ENCODE measurements around the gene REN.

The REN gene

GRCh38 chr1:204152310-204153044, 13.7 kb downstream of the REN start:
- DNase-seq: no peak

DNA sequence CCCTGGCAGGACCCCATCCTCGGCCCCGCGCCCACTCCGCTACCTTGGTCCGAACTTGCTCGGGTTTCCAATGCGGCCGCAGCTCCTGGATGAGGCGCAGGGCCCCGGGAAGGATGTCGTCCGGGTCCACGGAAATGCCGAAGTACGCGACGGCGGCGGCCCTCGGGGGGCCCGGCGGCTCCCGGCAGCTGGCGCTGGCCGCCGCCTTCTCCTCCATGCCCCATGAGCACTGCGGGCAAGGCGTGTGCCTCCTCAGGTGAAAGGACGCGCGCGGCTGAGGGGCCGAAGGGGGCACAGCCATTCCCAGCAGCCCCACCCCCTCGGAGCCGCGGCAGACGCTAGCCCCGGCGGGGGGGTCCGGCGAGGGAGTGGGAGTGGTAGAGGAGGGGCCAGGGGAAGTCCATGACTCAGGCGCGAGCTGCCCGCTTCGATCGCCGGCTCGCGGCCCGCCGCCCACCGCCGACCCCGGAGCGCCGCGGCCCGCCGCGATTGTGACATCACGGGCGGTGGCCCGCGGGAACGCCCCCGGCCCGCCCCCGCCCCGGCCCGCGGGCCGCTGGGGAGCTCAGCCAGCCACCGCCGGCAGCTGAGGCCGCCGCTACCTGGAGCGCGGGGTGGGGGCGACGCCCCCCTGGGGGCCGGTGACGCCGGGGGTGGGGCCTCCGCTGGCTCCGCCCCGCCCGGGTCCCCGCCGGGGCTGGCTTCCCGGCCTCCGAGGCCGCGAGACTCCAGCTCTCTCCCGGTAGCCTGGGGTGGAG, 14.4 kb downstream of the REN start, which contains the start of gene ETNK2:
Gene ETNK2, minus strand, starts transcription at position 493 of the 758 bp plus-strand sequence. Its CDS starts 192 bp downstream, at position 301.
- no peak for DNase-seq

DNA sequence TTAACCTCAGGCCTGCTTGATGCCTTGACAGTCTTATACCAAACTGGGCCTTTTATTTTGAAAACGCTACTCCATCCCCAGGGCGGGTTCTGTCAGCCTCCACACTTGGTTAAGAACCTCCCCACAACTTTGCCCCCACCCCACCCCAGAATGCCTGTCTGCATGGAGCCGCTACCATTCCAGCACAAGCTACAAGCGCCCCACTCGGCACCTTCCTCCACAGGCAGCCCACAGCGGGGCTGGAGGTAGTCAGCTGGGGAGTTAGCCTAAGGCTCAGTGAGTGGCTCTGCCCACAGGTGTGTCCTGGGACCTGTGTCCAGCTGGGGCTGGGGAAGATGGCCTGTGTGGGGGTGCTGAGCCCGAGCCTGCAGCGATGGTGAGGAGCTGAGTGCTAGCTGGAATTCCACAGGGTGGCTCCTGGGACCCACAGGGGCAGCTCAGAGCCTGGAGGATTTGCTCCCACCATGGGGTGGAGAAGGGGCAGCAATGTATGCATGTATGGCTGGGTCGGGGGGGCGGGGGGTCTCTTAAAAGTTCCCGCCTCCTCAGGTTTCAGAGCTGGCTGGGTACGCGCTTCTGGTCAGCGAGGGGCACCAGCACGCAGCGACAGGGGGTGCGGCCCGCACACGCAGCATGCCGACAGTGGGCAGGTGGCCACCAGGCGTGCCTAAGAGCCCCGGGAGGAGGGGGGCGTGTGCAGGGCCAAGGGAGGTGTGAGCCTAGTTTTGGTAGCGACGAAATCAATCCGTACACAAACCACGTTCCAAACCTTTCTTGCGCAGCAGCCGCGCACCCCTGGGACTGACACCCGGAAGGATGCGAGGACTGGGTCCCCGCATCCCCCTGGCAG, 15.2 kb downstream of the REN start:
- no peak for DNase-seq

DNA sequence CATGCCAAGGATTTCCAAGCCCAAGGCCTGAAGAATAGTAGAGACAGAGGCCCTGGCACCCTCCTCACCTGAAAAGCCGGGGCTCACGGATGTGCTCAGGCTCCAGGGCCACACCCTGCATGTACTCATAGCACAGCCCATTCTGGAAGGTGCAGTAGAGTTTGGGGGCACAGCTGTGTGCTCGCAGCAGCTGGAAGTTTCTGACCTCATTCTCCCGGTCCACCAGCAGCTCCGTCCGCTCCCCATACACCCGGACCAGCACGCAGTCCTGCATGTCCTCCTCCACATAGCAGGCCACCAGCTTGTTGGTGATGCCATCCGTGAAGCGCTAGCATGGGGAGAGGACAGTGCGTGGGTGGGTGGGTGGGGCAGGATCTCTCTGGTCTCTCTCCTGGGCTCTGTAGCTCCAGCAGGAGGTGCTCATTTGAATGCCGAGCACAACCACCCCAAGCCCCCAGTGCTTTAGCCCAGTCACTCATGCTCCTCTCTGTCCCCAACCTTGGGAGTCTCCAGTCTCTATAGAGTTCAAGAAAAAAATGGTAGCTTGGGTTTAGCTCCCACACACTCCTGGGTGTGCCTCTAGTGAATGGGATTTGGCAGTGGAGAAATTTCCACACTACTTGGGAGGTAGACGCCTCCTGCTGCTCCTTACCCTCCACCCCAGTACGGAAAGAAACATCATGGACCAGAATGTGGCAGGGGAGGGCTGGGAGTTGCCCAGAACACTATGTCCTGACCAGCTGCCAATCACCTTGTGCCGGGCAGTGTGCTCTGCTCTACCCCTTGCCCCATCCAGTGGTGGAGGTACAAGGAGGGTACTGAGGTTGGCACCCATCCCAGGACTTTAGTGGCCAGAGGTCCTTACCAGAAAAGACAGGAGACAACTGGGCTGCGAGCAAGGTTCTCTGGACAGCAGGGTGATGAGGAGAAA, 16.2 kb downstream of the REN start:
- no peak for DNase-seq

DNA sequence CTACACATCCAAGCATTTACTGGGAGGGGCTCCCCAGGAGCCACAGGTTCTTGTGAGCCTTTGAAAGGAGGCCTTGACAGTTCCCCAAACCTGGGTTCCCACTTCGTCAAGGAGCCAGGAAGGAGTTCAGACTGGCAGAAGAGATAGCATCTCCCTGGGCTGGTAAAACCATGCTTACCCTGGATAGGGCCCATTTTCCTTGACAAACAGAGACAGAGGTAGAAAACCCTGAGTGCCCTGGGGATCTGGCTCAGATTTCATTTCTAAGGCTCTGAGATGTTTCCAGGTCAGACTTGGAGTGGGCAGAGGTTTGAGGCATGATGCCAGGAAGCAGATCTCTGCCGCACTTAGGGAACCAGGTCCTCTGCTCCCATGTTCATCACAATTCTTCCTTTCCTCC, 17.0 kb downstream of the REN start:
- DNase-seq: no peak

DNA sequence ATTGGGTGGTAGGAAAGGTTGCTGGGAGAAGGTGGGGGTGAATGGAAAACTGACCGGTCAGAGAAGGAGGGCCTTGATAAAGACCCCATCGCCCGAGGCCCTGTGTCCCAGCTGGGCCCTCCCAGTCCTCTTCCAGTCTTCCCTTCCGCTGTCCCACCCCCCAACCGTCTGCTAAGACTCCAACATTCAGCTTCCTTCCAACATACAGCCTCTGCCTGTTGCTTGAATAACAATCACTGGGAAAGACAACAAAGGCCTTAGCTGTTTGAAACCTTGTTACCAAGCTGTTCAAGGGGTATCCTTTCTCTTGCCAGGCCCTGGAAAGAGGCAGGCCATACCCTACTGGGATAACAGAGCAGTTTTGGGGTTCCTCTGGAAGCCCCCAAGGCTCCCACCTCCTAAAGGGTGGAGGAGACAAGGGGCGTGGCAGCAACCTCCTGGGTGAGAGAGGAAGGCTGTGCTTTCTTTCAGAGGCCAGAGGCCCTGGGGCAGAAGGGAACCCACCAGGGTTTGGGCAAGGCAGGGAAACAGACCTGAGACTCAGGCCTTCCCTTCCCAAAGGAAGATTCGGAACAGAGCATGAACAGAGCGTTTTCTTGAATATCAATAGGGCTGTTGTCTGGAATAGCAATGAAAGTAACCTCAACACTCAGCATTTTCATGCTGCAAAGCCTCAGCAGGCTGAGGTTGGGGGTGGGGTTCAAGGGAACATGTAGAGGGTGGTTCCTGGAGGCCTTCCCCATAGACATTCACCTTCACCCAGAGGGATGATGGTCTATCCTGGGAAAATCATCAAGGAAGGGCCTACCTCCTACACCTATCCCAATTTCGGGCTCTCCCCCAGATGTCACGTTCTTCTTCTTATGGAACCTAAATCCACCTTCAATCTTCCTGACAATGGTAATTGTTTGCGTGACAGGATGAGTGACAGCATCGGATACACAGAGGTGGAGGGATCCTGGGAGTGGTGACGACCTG, 18.4 kb downstream of the REN start:
- DNase-seq: no peak

DNA sequence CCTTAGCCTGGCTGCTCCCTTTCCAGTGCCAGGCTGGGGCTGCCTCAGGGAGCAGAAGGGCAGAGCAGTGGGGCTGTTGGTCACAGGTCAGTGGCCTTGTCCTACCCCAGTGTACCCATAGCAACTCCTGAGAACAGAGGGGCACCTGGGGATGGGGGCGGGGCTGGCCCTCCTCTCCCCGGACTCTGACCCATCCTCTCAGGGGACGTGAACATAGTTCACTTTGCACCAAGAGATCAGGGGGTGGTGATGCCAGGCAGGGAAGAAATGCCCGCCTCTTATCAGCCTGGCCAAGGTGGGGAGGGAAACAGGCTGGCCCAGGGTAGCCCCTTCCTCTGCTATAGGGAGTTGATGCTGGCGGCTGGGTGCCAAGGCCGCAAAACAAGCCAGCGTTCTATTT, 19.2 kb downstream of the REN start:
- DNase-seq: no peak

- no peak for DNase-seq
Observed at GRCh38 chr1:204146309-204146708, 19.8 kb downstream of the REN start.

GRCh38 chr1:204145033-204145504, 21.1 kb downstream of the REN start:
- no peak for DNase-seq

DNA sequence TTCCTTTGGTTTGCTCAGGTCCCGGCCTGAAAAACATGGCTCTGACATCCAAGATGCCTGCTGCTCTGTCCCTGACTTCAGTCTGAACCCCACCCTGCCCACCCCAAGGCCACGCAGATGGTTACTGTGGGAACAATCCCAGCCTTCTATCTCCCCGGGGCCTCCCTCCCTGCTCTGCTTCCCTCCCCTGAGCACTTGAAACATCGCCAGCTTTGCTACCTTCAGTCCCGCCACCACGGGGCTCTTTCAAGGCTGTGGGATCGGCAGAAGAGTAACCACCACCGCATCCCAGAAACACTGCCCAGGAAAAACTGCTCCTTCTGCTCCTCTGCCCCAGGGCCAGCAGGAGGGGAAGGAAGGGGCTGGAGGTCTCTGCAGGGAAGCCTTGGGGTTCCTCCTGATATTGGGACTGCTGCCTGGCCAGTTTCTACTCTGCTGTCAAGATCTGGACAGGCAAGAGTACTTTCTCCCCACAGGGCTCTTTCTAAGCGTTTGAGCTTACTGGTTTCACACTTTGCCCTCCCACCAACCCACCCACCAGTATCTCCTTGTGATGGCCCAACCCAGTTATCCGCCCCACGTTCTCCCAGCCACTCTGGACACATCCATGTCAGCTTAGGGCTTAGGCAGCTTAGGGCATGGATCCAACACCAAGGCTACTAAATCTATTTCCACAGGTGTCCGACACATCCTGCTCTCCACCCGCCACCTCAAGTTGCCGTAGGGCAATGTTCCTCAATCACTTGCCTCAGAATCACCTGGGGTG, 22.7 kb downstream of the REN start:
- DNase-seq: no peak

DNA sequence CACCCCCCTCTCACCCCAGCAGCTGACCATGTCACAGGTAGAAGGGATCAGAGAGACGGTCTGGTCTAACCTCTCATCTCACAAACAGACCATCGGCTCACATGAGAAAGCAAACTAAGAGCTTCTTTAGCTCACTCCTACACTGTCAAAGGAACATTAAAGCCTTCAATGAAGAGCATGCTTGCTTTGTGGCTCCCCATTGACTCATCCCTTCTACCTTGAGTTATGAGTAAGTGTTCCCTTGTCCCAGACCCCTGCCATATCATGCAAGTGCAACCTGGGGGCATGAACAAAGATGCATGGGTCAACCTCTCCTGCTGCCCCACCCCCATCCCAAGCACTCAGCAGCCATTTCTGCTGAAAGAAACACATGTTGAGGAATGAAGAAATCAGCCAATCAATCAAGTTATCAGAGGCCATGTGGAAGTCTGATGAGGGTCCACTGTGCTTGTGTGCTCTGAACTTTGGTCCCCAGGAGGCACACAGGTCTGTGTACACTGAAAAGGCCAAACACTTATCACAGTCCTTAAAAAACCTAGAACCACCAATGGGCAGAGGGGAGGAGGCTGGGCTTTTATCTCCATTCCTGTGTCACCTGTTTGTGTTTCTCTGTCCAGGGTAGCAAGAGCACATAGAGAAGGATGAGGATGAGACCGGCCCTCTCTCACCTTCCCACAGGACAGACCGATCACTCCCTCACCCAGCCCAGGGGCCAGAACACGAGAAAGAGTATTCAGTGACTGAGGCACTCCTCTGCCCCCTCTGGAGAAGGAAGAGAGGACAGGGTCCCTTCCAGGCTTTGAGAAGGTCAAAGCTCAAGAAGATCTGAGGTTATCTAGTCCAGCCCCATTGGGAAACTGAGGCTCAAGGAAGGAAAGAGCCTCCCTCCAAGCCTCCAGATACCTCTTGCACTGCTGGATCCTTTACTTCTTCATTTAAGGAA, 23.8 kb downstream of the REN start:
- DNase-seq: no peak

DNA sequence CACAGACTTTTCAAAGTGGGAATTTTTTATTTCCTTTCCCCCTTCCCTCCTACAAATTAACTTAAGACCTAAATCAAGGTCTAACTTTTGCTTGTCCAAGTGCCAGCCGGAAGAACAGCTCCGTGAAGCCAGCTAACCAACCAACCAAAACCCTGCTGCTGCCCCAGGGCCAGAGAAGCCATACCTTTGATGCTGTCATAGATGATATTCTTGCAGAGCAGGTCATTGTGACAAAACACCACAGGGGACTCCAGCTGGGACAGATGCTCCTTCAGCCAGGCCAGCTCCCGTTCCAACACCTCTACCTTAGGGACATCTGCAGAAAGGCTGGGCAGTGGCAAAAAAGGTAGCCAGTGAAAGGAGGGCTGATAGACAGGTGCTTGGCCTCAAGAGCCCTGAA, 25.0 kb downstream of the REN start:
- no peak for DNase-seq

DNA sequence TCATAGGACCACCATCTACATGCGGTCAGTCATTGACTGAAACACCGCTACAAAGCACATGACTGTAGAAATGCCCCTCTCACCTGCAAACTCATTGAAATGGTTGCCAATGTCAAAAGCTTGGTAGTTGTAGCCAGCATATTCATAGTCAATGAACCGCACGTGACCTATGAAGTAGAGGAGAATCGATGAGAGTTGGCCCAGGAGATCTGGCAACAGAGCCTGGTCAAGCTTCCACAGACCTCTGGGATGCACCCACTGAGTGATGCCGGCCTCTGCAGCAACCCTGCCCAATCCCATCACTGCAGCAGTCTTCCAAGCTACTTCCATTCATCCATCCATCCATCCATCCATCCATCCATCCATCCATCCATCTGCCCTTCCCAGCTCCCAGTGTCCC, 26.2 kb downstream of the REN start:
- no peak for DNase-seq

DNA sequence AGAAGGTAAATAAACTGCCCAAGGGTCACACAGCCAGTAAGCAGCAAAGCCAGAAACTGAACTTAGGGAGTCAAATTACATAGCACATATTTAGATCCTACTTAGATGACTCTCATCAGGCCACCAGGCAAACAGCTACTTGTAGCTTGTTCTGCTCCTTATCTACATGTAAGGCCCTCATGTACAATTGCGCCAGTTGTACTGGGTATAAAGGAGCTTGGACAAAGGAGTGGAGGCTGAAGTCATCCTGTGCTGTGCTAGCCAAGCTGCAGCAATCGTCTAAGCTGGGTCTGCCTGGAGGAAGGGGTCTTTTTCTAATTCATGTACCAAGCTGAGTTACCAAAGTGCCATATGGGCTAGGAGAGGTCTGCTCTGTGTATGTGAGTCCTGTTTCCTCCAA, 27.0 kb downstream of the REN start:
- no peak for DNase-seq

DNA sequence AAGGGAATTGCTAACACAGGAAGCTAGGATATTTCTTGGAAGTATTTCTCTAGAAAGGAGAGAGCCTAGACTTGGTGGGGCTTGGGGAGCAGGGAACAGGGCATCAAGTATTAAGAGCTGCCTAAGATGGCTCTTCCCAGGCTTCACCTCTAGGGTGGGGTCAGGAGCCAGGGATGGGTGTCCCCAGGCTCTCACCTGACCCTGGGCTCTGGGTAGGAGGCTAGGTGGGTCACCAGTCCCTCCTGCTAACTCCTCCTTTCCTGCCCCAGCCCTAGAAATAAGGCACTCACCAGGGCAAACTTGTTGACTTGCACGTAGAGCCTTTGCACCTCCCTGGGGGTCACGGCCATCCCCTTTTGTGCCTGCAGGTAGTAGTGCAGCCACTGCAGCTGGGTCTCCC, 29.3 kb downstream of the REN start:
- no peak for DNase-seq

GRCh38 chr1:204134103-204134502, 32.0 kb downstream of the REN start:
- no peak for DNase-seq

DNA sequence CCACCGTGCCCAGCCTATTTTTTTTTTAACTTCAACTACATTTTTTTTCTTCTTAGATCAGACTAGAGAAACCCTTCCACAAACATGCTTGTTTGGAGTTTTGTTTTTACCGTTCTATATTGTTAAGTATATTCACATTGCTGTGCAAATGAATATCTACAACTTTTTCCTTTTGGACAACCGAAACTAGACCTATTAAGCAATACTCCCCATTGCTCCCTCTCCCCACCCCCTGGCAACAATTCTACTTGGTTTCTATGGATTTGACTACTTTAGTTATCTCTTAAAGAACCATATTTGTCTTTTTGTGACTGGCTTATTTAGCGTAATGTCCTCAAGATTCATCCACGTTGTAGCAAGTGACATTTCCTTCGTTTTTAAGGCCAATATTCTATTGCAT, 33.4 kb downstream of the REN start:
- DNase-seq: no peak

GRCh38 chr1:204131978-204132377, 34.2 kb downstream of the REN start:
- DNase-seq: no peak
